GM12864 (cell line): ENCODE results near the gene UGCG.

Experiments used
- DNase-seq: peaks from one replicate; pipeline ENCODE4 v3.0.0-alpha.2; 2011; ENCODE audit warnings: low read depth
- H3K4me3 ChIP-seq: 2 replicates; pipeline ENCODE4 v1.5.1; 2011; ENCODE audit warnings: mild to moderate bottlenecking, low read depth, low read length, control low read depth
- TF ChIP-seq, protein P1 (sequence below): IDR thresholded peaks from 2 replicates; pipeline ENCODE4 v1.5.1; 2011; ENCODE audit warnings: low read depth, mild to moderate bottlenecking, moderate library complexity, low read length, control low read depth, inconsistent platforms; ENCODE audit errors: missing control alignments

The UGCG gene

GRCh38 chr9:111909444-111909843, 12.8 kb downstream of the UGCG start:
- H3K4me3 ChIP-seq, result no peak overlapping the region
- no peak for DNase-seq
- TF ChIP-seq, protein P1, sequence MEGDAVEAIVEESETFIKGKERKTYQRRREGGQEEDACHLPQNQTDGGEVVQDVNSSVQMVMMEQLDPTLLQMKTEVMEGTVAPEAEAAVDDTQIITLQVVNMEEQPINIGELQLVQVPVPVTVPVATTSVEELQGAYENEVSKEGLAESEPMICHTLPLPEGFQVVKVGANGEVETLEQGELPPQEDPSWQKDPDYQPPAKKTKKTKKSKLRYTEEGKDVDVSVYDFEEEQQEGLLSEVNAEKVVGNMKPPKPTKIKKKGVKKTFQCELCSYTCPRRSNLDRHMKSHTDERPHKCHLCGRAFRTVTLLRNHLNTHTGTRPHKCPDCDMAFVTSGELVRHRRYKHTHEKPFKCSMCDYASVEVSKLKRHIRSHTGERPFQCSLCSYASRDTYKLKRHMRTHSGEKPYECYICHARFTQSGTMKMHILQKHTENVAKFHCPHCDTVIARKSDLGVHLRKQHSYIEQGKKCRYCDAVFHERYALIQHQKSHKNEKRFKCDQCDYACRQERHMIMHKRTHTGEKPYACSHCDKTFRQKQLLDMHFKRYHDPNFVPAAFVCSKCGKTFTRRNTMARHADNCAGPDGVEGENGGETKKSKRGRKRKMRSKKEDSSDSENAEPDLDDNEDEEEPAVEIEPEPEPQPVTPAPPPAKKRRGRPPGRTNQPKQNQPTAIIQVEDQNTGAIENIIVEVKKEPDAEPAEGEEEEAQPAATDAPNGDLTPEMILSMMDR, result no peak

DNA sequence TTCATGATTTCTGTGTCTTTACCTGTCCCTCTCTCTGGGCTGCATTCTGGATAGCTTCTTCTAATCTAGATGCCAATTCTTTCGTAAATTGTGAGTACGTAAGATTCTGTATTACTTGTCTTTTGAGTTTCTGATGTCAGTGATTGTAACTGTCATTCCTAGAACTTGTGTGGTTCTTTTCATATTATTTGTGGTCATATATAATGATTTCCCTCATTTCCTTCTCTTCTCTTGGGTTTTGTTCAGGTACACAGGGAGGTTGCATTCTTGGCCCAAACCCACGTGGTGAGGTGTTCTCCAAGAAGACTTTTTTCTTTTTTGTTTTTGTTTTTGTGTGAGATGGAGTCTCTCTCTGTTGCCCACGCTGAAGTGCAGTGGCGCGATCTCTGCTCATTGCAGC, 13.8 kb downstream of the UGCG start:
- no peak overlapping the region for H3K4me3 ChIP-seq
- no peak for DNase-seq
- TF ChIP-seq, protein P1, result no peak

GRCh38 chr9:111913159-111913558, 16.5 kb downstream of the UGCG start:
- TF ChIP-seq, protein P1, result no peak
- DNase-seq, result no peak
- H3K4me3 ChIP-seq, result no peak overlapping the region

DNA sequence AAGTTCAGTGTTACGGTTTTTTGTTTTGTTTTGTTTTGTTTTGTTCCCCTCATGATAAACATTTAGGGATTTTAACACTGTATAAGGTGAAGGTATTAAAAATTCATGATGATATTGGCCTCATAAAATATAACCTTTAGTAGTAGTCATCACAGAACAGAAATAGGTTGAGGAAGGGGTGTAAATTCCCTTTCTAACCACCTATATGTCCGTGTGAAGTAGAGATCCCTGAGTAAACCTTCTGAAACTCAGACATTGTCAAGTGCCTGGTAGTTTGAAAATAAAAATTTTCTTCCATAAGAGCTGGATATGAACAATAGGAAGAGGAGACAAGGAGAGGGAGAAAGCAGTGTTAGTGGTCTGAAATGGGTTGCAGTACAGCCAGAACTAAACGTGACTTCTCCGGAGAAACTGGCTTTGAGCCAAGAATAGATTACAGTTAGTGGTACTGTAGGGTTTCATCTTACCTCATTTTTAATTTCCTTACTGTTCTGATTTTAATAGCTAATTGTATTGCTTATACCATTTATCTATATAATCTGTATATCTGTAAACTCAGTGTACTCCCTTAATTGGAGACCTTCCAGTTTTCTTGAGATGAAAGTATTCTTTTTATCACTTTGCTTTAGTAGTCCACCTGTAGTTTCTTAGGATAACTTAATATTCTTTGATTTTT, 18.3 kb downstream of the UGCG start:
- DNase-seq, result no peak
- TF ChIP-seq, protein P1, result no peak

DNA sequence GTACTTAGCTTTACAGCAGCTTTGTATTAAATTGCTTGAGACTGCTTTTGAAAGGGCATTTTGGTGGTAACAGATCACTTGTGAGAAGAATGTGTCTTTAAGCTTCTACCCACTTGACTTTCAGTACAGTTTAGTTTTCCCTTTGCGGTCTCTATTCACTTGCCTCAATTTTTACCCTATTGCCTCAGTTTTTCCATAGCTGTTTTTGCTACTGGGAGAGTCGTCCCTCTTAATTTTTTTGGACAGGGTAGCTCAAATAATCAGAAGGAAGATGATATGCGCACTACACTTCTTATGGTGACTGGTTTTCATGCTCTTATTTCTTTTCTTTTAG, 18.8 kb downstream of the UGCG start:
- DNase-seq, result no peak
- no peak overlapping the region; the same call in 1 of the 2 replicates for H3K4me3 ChIP-seq
- TF ChIP-seq, protein P1, result no peak

More for the DNA sequence above, 18.3 kb downstream of the UGCG start:
- H3K4me3 ChIP-seq, result peak overlapping the region; percentile 1; the same call in 1 of the 2 replicates

- DNase-seq, result peak; percentile 55
- TF ChIP-seq, protein P1, result no peak
- peak overlapping the region; percentile 41 for H3K4me3 ChIP-seq
These were observed 19.6 kb downstream of the UGCG start for GRCh38 chr9:111916234-111916645.

DNA sequence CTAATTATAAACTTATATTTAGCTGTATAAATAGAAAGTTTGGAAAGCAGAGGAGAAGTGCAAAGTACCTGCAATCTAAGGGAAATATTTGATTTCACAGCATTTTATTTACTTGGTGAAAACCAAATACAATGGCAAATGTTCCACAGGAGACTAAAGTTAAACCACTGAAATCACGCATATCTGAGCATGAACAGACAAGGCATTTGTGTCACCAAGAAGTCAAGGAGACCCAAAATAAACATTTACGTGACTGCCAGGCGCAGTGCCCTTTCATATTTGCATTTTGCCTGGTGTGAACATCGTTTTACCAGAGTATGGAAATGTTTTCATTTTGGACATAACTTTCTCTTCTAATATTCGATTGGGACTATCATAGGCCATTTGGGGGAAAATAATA, 20.6 kb downstream of the UGCG start:
- DNase-seq, result no peak
- TF ChIP-seq, protein P1, result no peak
- peak overlapping the region; percentile 20; the same call in 1 of the 2 replicates for H3K4me3 ChIP-seq
